ENCODE data around the gene PIP5K1B.

DNA sequence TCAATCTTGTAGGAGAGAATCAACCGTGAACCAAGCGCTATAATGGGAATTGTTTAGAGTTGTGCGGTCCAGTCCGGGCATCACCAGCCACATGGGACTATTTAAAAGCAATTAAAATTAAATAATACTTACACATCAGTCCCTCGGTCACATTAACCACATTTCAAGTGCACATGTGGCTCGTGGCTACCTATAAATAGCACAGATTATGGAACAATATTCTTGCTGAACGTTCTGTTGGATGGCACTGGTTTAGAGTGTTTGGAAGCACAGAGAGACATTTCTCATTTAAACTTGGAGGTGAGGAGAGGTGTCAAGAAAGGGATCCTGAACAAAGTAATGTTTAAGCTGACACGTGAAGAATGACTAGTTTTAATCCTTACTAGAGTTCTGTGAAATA, 12.5 kb upstream of the PIP5K1B start:
- TF ChIP-seq, protein P1, sequence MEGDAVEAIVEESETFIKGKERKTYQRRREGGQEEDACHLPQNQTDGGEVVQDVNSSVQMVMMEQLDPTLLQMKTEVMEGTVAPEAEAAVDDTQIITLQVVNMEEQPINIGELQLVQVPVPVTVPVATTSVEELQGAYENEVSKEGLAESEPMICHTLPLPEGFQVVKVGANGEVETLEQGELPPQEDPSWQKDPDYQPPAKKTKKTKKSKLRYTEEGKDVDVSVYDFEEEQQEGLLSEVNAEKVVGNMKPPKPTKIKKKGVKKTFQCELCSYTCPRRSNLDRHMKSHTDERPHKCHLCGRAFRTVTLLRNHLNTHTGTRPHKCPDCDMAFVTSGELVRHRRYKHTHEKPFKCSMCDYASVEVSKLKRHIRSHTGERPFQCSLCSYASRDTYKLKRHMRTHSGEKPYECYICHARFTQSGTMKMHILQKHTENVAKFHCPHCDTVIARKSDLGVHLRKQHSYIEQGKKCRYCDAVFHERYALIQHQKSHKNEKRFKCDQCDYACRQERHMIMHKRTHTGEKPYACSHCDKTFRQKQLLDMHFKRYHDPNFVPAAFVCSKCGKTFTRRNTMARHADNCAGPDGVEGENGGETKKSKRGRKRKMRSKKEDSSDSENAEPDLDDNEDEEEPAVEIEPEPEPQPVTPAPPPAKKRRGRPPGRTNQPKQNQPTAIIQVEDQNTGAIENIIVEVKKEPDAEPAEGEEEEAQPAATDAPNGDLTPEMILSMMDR (conservative IDR thresholded peaks at IDR 0.05): no peak
- no peak for TF ChIP-seq ZFX (IDR thresholded peaks at IDR 0.05)

Data from C4-2B (cell line).